ENCODE data around the gene OSBPL5. TPM values are rescaled to one million over a fixed set of nuclear protein-coding genes. Genes with fewer than 3 reads are reported as not detected.

Gene OSBPL5
- total and polyA plus RNA-seq, 9 of the 15 experiments (the other 6 are each of a cell fraction or from before 2014, with no cell fraction given) = 0.06 to 14.8 (median 3.2) TPM

- ATAC-seq (no peak), FAIRE-seq (no peak), DNase-seq (ENCODE audit: extremely low read depth in 1 of 4, low spot score in 3 of 4) (no peak)
- POLR2A ChIA-PET = no interaction called here
- Histone ChIP-seq H3K36me3 (ENCODE audit: control insufficient read depth, insufficient read depth, low read length) (no peaks in the 10 kb centered on the region), H2AFZ (ENCODE audit: low read depth, low read length) (no peak overlapping the region), H3K4me2 (ENCODE audit: insufficient read depth, low read length) (no peak overlapping the region), H3K4me3 (no peak overlapping the region), H3K27ac (ENCODE audit: extremely low read depth, low read depth, low read length) (no peak overlapping the region), H3K79me2 (ENCODE audit: control insufficient read depth, insufficient read depth, low read length) (no peaks in the 10 kb centered on the region), H3K9me1 (ENCODE audit: control insufficient read depth, insufficient read depth, low read length) (no peaks in the 10 kb centered on the region), H3K4me1 (replicated peaks in 1 of 2; ENCODE audit: control insufficient read depth in 2 of 2, insufficient read depth in 2 of 2, low read length in 2 of 2) (peaks cover 0 to 28% of the 10 kb centered on the region in 2 experiments; a peak in 2 of 5 replicates), H3K9ac (ENCODE audit: insufficient read depth in 1 of 2, low read depth in 2 of 2, low read length in 2 of 2) (no peak overlapping the region; a peak in 1 of 4 replicates), H4K20me1 (replicated peaks; ENCODE audit: control insufficient read depth, insufficient read depth, low read length) (0 out of 2 replicates have a peak, but pooled peaks cover under 1% of the 10 kb centered on the region), H3K27me3 (ENCODE audit: control insufficient read depth in 2 of 2, insufficient read depth in 2 of 2, low read length in 2 of 2) (peaks cover 0 to 18% of the 10 kb centered on the region in 2 experiments; a peak in 2 of 5 replicates), H3K9me3 (replicated peaks; ENCODE audit: control insufficient read depth, insufficient read depth, low read depth, low read length) (no peaks in the 10 kb centered on the region)
- CTCF ChIA-PET (ENCODE audit: low intra/inter-chr PET ratio) = no interaction called here
- BruUV-seq (replicated peaks) = no TSS peak
- 14% methylated on average over 8 of the region's 8 CpGs for WGBS (ENCODE audit: insufficient coverage, low coverage, missing lambda C conversion rate)
- TF ChIP-seq ESRRA (IDR thresholded peaks at IDR 0.05; ENCODE audit: borderline replicate concordance, low read depth) = no peak
- TF ChIP-seq ZNF583 (CRISPR knock-in tag; IDR thresholded peaks at IDR 0.05) = no peak
- no peak for TF ChIP-seq HDAC2 (IDR thresholded peaks at IDR 0.05)
- no peak for TF ChIP-seq HDAC1 (IDR thresholded peaks at IDR 0.05)
- TF ChIP-seq PTRF (tag; IDR thresholded peaks at IDR 0.05) = no peak
- TF ChIP-seq MLX (CRISPR knock-in tag; conservative IDR thresholded peaks at IDR 0.05) = no peak
- no peak for TF ChIP-seq TAL1 (IDR thresholded peaks at IDR 0.05)
- TF ChIP-seq CTBP1 (IDR thresholded peaks at IDR 0.05; ENCODE audit: borderline replicate concordance) = no peak
- TF ChIP-seq EWSR1 (IDR thresholded peaks at IDR 0.05; ENCODE audit: borderline replicate concordance, low read depth, partially characterized antibody) = no peak
- no peak for TF ChIP-seq RBM14 (IDR thresholded peaks at IDR 0.05; ENCODE audit: borderline replicate concordance, insufficient read depth, low read depth, low read length)
- TF ChIP-seq ERF (CRISPR knock-in tag; IDR thresholded peaks at IDR 0.05) = no peak
- TF ChIP-seq SMAD1 (IDR thresholded peaks at IDR 0.05; ENCODE audit: low read depth, low read length, partially characterized antibody) = no peak
- TF ChIP-seq BMI1 (IDR thresholded peaks at IDR 0.05; ENCODE audit: low read length) = no peak
- TF ChIP-seq HNRNPLL (IDR thresholded peaks at IDR 0.05; ENCODE audit: low read depth, low read length, poor library complexity, severe bottlenecking) = no peak
- no peak for TF ChIP-seq ZBED1 (IDR thresholded peaks at IDR 0.05)
- TF ChIP-seq ZBTB17 (CRISPR knock-in tag; IDR thresholded peaks at IDR 0.05) = no peak
- intact Hi-C loops (cut with micrococcal nuclease) (no loop called here), in situ Hi-C loops (cut with MboI) (no loop called here)
Observed at GRCh38 chr11:3086114-3086513, 79.0 kb downstream of the OSBPL5 start.
